HS-5 (cell line): ENCODE data around the gene KCNMA1.

ENCODE experiments used
- DNase-seq: peaks from one replicate; pipeline ENCODE4 v3.0.0-alpha.2; 2012; ENCODE audit warnings: low read depth

The KCNMA1 gene

GRCh38 chr10:77016278-77016815 lies 621.3 kb downstream of the KCNMA1 start:
- no peak for DNase-seq

- no peak for DNase-seq
Measured at GRCh38 chr10:77015360-77015759, 622.2 kb downstream of the KCNMA1 start.

- no peak for DNase-seq
Measured at GRCh38 chr10:77012812-77013500, 624.7 kb downstream of the KCNMA1 start.

- no peak for DNase-seq
Measured at GRCh38 chr10:77011874-77012811, 625.5 kb downstream of the KCNMA1 start.

GRCh38 chr10:77010430-77010829 lies 627.2 kb downstream of the KCNMA1 start:
- no peak for DNase-seq

GRCh38 chr10:77007834-77008233 lies 629.8 kb downstream of the KCNMA1 start:
- DNase-seq: no peak

GRCh38 chr10:77006836-77007511 lies 630.6 kb downstream of the KCNMA1 start:
- DNase-seq: no peak

- DNase-seq: no peak
Measured at GRCh38 chr10:77005871-77006270, 631.7 kb downstream of the KCNMA1 start.

GRCh38 chr10:77004917-77005564 lies 632.6 kb downstream of the KCNMA1 start:
- DNase-seq: peak; percentile 32

GRCh38 chr10:77002872-77003271 lies 634.7 kb downstream of the KCNMA1 start:
- DNase-seq: no peak

GRCh38 chr10:77001206-77001605 lies 636.4 kb downstream of the KCNMA1 start:
- DNase-seq: no peak

- no peak for DNase-seq
Measured at GRCh38 chr10:76998451-76998850, 639.2 kb downstream of the KCNMA1 start.

GRCh38 chr10:76997631-76998030 lies 640.0 kb downstream of the KCNMA1 start:
- DNase-seq: no peak

- no peak for DNase-seq
Measured at GRCh38 chr10:76995023-76995422, 642.6 kb downstream of the KCNMA1 start.

- DNase-seq: no peak
Measured at GRCh38 chr10:76993213-76993612, 644.4 kb downstream of the KCNMA1 start.

- no peak for DNase-seq
Measured at GRCh38 chr10:76992467-76992866, 645.1 kb downstream of the KCNMA1 start.

- DNase-seq: no peak
Measured at GRCh38 chr10:76991621-76992020, 646.0 kb downstream of the KCNMA1 start.

- DNase-seq: no peak
Measured at GRCh38 chr10:76990561-76990960, 647.0 kb downstream of the KCNMA1 start.

- no peak for DNase-seq
Measured at GRCh38 chr10:76984559-76985443, 652.8 kb downstream of the KCNMA1 start.

GRCh38 chr10:76983624-76984023 lies 654.0 kb downstream of the KCNMA1 start:
- no peak for DNase-seq

- no peak for DNase-seq
Measured at GRCh38 chr10:76982671-76983070, 654.9 kb downstream of the KCNMA1 start.
